Vagina (tissue), 2 donors: ENCODE measurements around the gene DHX58.

Source experiments
- CTCF ChIP-seq, 3 experiments: fragments of 450-650 bp in 2 of 3; fragments of 200-600 bp in 1 of 3; sonication (generic) in 1 of 3; IDR thresholded peaks; one replicate each; pipeline ENCODE4 v1.5.1; 2017 to 2019; ENCODE audit warnings: antibody characterized with exemption in 3 of 3, mild to moderate bottlenecking in 2 of 3, moderate library complexity in 2 of 3
- POLR2A ChIP-seq, 2 donors: fragments of 450-650 bp; IDR thresholded peaks; one replicate each; pipeline ENCODE4 v1.6.1; 2017; ENCODE audit warnings: antibody characterized with exemption in 2 of 2, mild to moderate bottlenecking in 2 of 2, moderate library complexity in 2 of 2

GRCh38 chr17:42068979-42069378 lies 43.5 kb downstream of the DHX58 start:
- TF ChIP-seq CTCF (IDR thresholded peaks at IDR 0.05) (no peak), POLR2A (IDR thresholded peaks at IDR 0.05) (no peak)
